Left kidney (tissue), 2 donors: ENCODE measurements around the gene ZC3H11A. TPM values are rescaled to one million over a fixed set of nuclear protein-coding genes. Genes with fewer than 3 reads are reported as not detected.
"Not testable (repeated sequence)": the region's sequence is repeated elsewhere in the genome, so short reads cannot be mapped to it uniquely, and the experiment has no call there.

ENCODE experiments used
- DNase-seq: peaks from one replicate; pipeline ENCODE4 v3.0.0-alpha.2; 2013
- polyA plus RNA-seq: library from polyadenylated mRNA; unstranded; fragments of 120-200 nt; gene quantifications from one replicate; pipeline ENCODE4 v1.2.1, GENCODE V29; 2013; ENCODE audit not compliant: insufficient read length

ZC3H11A gene
- polyA plus RNA-seq, 1 donor, result 175 TPM

GRCh38 chr1:203778146-203778545 lies 17.3 kb upstream of the ZC3H11A start:
- no peak for DNase-seq

GRCh38 chr1:203778789-203779188 lies 16.6 kb upstream of the ZC3H11A start:
- DNase-seq, result no peak

GRCh38 chr1:203781962-203782361 lies 13.5 kb upstream of the ZC3H11A start:
- no peak for DNase-seq

- no peak for DNase-seq
Measured at GRCh38 chr1:203789966-203790365, 5.5 kb upstream of the ZC3H11A start.

- DNase-seq, result no peak
Measured at GRCh38 chr1:203791498-203791897, 3.9 kb upstream of the ZC3H11A start.

GRCh38 chr1:203792486-203792885 lies 2.9 kb upstream of the ZC3H11A start:
- DNase-seq, result no peak

- DNase-seq, result not testable (repeated sequence)
Measured at GRCh38 chr1:203793561-203793960, 1.9 kb upstream of the ZC3H11A start.

- DNase-seq, result no peak
Measured at GRCh38 chr1:203794764-203795440, 521 bp upstream of the ZC3H11A start.

- peak; percentile 51 for DNase-seq
Measured at GRCh38 chr1:203796236-203796605, 798 bp downstream of the ZC3H11A start.

- no peak for DNase-seq
Measured at GRCh38 chr1:203797216-203797615, 1.8 kb downstream of the ZC3H11A start.

GRCh38 chr1:203797948-203798655 lies 2.7 kb downstream of the ZC3H11A start:
- no peak for DNase-seq

GRCh38 chr1:203799157-203799556 lies 3.7 kb downstream of the ZC3H11A start:
- no peak for DNase-seq

- DNase-seq, result no peak
Measured at GRCh38 chr1:203799971-203800370, 4.5 kb downstream of the ZC3H11A start.

- no peak for DNase-seq
Measured at GRCh38 chr1:203805689-203806088, 10.3 kb downstream of the ZC3H11A start.

- no peak for DNase-seq
Measured at GRCh38 chr1:203807196-203807595, 11.8 kb downstream of the ZC3H11A start.

- DNase-seq, result no peak
Measured at GRCh38 chr1:203813581-203814341, 18.3 kb downstream of the ZC3H11A start.

- no peak for DNase-seq
Measured at GRCh38 chr1:203818399-203818798, 23.0 kb downstream of the ZC3H11A start.

GRCh38 chr1:203823306-203823705 lies 27.9 kb downstream of the ZC3H11A start:
- DNase-seq, result no peak

GRCh38 chr1:203826175-203826574 lies 30.8 kb downstream of the ZC3H11A start:
- DNase-seq, result no peak

- no peak for DNase-seq
Measured at GRCh38 chr1:203828002-203828401, 32.6 kb downstream of the ZC3H11A start.

GRCh38 chr1:203828503-203828902 lies 33.1 kb downstream of the ZC3H11A start:
- DNase-seq, result no peak

- DNase-seq, result not testable (repeated sequence)
Measured at GRCh38 chr1:203829247-203829646, 33.8 kb downstream of the ZC3H11A start.

- no peak for DNase-seq
Measured at GRCh38 chr1:203835476-203835875, 40.1 kb downstream of the ZC3H11A start.
